HG03139 (cell line): Measurements from ENCODE around the gene TFIP11.

ENCODE experiments used
- ATAC-seq: cut with Tn5 transposase; IDR thresholded peaks from one replicate; pipeline ENCODE4 v1.9.1; 2021; ENCODE audit not compliant: unreplicated experiment

The TFIP11 gene

GRCh38 chr22:26479792-26480610, 32.3 kb downstream of the TFIP11 start:
- ATAC-seq, result no peak

- no peak for ATAC-seq
Observed at GRCh38 chr22:26479043-26479791, 33.1 kb downstream of the TFIP11 start.

DNA sequence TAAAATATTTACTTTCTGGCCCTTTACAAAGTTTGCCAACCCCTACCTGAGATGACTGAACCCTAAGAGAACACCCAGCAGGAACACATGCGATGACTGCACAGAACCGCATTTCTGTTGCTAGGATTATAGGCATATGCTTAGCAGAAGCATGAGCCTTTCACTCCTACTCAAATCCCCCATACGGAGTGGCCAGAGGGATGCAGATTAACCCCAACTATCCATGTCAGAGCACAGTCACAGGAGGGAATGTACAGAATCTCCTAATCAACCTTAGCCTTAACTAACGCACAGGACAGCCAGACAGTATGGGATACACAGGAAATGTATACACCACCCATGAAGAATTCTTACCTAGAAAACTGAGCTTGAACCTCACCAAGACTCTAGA, 34.9 kb downstream of the TFIP11 start:
- no peak for ATAC-seq

DNA sequence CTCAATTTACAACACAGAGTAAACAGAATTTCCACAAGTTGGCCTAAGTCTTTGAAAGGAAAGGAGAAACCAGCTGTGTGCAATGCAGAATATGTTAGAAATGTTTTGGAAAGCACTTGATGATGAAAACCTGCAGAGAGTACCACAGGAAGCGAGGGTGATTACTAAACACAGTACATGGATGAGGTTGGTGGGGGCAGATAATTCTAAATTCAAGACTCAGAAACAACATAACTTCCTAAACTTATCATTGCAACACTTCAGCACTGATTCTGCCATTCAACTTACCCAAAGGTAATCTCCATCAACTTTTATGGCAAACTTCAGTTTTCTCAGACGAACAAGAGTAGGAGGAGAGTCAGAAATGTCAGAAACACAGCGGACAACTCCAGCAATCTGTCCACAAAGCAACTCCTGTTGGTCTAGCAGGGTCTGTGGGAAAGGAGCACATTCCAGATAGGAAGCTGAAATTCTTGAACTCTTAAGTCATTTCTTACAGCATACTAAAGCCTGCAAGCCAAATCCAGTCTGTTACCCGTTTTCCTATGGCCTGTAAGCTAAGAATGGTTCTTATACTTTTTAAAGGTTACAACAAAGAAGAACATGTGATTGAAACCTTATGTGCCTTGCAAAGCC, 35.5 kb downstream of the TFIP11 start:
- ATAC-seq, result no peak

- ATAC-seq, result no peak
Observed at GRCh38 chr22:26474682-26475081, 37.6 kb downstream of the TFIP11 start.

GRCh38 chr22:26471522-26471921, 40.8 kb downstream of the TFIP11 start:
- ATAC-seq, result no peak

GRCh38 chr22:26470807-26471206, 41.5 kb downstream of the TFIP11 start:
- ATAC-seq, result no peak

- ATAC-seq, result no peak
Observed at GRCh38 chr22:26466196-26466595, 46.1 kb downstream of the TFIP11 start.

DNA sequence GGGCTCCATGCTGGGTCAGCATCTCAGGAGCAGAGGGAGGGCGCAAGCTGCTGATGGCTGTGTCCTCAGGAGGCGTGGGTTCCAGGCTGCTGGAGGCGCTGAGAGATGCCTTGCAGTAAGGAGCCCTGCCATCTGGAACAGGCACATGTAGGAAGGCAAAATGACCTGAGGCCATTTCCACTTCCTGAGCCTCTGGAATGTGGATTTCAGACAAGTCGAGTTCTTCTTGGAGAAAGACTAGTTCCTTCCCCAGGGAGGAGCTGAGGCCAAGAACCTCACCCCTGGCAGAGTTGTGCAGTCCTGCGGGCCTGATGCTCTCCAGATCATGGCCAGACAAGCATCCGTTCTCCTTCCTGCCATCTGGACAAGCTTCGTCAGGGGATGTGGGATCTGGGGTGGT, 48.0 kb downstream of the TFIP11 start:
- no peak for ATAC-seq

DNA sequence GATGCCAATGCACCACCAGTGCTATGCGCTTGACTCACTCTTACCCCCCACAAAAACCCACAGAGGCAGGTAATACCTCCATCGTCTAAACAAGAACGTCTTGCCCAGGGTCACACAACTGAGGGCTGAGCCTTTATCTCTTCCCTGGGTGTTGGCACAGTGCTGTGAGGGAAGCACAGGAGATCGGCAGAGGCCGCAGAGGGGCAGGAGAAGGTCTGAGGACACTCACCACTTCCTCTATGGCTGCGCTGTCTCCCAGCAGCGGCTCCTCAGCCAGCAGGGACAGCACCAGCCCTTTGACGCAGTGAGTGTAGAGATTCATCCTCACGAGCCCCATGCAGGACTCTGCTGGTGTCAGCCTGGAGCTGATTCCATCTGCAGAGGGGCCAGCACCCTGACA, 48.6 kb downstream of the TFIP11 start:
- no peak for ATAC-seq

GRCh38 chr22:26463101-26463661, 49.1 kb downstream of the TFIP11 start:
- no peak for ATAC-seq

- no peak for ATAC-seq
Observed at GRCh38 chr22:26462641-26463040, 49.6 kb downstream of the TFIP11 start.

DNA sequence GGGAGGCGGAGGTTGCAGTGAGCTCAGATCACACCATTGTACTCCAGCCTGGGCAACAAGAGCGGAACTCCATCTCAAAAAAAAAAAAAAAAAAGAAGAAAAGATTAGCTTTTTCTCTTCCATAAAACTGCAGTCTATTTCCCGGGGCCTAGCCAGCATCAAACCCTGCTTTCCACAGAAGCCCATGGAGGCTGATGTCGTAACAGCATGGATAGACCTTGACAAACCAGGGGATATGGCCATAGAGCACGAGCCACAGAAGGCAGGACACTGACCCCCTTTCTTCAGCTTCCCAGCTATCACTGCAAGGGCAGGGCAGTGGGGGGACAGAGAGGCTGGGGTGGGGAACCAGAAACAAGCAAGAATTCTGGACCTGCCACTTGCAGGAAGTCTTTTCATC, 50.2 kb downstream of the TFIP11 start:
- ATAC-seq, result no peak

DNA sequence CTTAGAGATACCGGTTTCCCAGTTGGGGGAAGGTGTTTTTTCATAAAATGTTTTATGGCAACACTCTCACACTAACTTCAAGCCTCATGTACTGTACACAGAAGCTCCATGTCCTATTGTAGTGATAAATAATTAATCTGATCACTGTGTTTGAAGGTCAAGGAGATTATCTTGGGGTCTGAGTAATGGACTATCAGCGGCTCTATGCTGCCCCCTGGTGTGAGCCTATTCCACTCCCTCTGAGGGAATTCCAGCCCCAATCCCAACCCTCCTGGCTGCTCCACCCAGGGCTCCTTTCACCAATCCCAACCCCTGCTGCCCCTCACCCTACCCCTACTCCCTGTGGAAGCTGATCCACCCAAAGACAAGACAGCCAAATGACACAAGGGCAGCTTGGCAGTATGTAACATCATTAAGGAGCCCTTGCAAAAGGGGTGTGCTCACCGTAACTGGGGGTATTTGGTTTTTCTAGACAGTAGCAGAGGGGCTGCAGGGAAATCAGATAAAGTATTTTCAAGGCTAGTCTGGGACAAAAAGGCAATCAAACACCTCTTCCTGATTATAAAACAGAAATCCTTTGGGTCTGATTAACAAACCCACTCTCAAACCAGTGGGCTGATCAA, 51.0 kb downstream of the TFIP11 start:
- no peak for ATAC-seq

GRCh38 chr22:26460202-26460601, 52.1 kb downstream of the TFIP11 start:
- no peak for ATAC-seq

DNA sequence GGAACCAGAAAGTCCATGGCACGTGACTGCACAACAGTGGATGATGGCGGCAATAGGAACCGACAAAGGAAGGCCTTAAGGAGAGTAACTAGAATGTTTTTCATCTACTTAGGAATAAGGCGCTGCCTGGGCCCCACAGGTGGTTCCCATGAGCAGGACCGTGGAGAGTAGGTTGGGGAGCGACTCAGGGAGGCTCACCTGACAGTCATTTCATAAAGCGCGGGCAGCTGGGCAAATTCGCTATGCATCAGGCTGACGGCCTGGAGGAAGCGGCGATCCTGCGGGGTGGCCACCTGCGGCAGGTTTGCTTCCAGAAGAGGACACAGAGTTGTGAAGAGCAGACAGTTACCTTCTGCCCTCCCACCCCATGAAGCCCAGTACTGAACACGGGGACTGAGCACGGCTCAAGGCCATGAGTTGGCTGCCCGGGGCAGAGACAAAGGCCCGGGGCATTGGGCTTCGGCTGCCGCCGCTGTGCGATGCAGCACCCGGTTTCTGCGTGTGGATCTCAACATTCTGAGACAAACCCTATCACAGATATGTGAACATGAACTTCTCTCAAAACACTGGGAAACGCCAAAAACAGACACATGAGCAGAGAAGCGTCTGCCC, 54.5 kb downstream of the TFIP11 start:
- ATAC-seq, result no peak

GRCh38 chr22:26453812-26454500, 58.3 kb downstream of the TFIP11 start:
- no peak for ATAC-seq

GRCh38 chr22:26453216-26453615, 59.1 kb downstream of the TFIP11 start:
- ATAC-seq, result no peak

DNA sequence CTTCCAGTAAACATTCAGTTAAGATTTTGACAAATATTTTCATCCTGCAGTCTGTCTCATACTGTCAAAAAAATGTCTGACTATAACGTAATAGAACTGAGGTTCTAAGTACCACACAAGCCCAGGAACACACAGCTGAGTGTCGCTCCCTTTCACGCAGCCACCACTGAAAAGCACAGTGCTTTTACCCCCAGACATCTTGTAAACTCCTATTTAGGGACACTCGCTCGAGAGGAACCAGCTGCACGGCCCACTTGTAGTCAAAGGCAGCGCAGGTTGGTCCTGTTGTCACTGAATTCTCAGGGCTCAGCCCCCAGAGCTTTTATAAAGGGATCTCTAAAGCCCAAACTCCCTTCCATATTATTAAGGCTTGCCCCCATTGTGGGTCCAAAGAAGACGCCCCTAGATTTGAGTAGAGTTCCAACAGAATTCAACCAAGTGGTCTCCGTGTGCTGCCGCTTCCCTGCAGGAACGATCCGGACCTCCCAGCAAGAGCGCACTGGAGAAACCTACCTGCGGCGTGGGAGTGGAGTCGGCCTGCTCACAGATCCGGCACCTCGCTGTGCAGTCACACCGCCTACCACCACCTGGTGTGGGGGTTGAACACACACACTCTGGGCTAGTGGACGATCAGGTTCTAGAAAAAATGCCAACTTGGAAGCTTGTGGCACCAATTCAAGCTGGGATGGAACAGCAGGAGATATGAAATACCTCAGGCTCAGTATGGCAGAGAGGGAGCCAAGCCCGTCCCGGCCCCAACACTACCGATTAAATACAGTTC, 59.8 kb downstream of the TFIP11 start:
- ATAC-seq, result no peak
